ENCODE measurements around the gene SIX3. TPM values are rescaled to one million over a fixed set of nuclear protein-coding genes. Genes with fewer than 3 reads are reported as not detected.

SIX3 gene
- total and polyA plus RNA-seq, 2 of the 4 experiments (the other 2 are of a cell fraction), result not detected

GRCh38 chr2:44935729-44936098, 5.8 kb upstream of the SIX3 start:
- Histone ChIP-seq H2AFZ (replicated peaks; ENCODE audit: low read length, poor library complexity) (no peak overlapping the region), H3K36me3 (ENCODE audit: control insufficient read depth, insufficient read depth, low read length) (no peaks in the 10 kb centered on the region), H3K4me2 (ENCODE audit: low read depth, low read length) (no peak overlapping the region), H2AK9ac (replicated peaks; ENCODE audit: low read depth, low read length, poor library complexity) (no peak overlapping the region), H3K27me3 (ENCODE audit: control insufficient read depth, insufficient read depth, low read length) (peaks cover 97% of the 10 kb centered on the region), H2AK5ac (ENCODE audit: low read depth, low read length) (no peak overlapping the region), H4K20me1 (ENCODE audit: insufficient read depth, low read length) (no peaks in the 10 kb centered on the region), H3K9ac (ENCODE audit: low read depth, low read length) (no peak overlapping the region), H4K5ac (ENCODE audit: low read depth, low read length) (no peak overlapping the region), H4K91ac (ENCODE audit: insufficient read depth, low read depth, low read length) (no peak overlapping the region), H3K4me1 (ENCODE audit: control insufficient read depth, insufficient read depth, low read length) (no peaks in the 10 kb centered on the region; the same call in 1 of the 2 replicates), H2BK120ac (ENCODE audit: low read depth, low read length) (no peak overlapping the region), H3K79me1 (ENCODE audit: low read depth in 1 of 2, low read length in 2 of 2) (no peaks in the 10 kb centered on the region), H2BK5ac (ENCODE audit: low read depth, low read length, poor library complexity, severe bottlenecking) (no peak overlapping the region), H3K14ac (replicated peaks; ENCODE audit: low read depth, low read length) (no peak overlapping the region), H3K4me3 (ENCODE audit: insufficient read depth, low read depth, low read length) (no peak overlapping the region), H3K56ac (ENCODE audit: extremely low read depth, insufficient read depth, low read length) (no peak overlapping the region), H3K9me3 (ENCODE audit: control insufficient read depth, insufficient read depth, low read length) (no peaks in the 10 kb centered on the region; the same call in 1 of the 2 replicates), H3K27ac (ENCODE audit: insufficient read depth, low read length) (no peak overlapping the region), H3K4ac (ENCODE audit: low read depth, low read length) (no peak overlapping the region), H3K23ac (ENCODE audit: low read depth, low read length) (no peak overlapping the region), H3K18ac (ENCODE audit: low read depth, low read length) (no peak overlapping the region), H3K9me1 (ENCODE audit: insufficient read depth, low read length) (no peaks in the 10 kb centered on the region), H2BK15ac (ENCODE audit: low read depth, low read length) (no peak overlapping the region), H4K8ac (ENCODE audit: low read depth in 2 of 2, low read length in 2 of 2) (no peak overlapping the region), H2BK20ac (ENCODE audit: low read depth, low read length) (no peak overlapping the region)
- no peak for ATAC-seq (ENCODE audit: low read depth)
- DNase-seq, result no peak
- POLR2A ChIA-PET (ENCODE audit: unreplicated experiment), result interaction anchor here (0.5 kb wide), 1 partner anchor 9 kb away, joined by 9 read pairs; no protein-coding TSS in a partner anchor
- TF ChIP-seq USF2 (IDR thresholded peaks at IDR 0.05; ENCODE audit: low read depth, low read length) (no peak), MAZ (IDR thresholded peaks at IDR 0.05; ENCODE audit: borderline replicate concordance, low read depth, low read length) (no peak), CTCF (conservative IDR thresholded peaks at IDR 0.05; ENCODE audit: low read depth, low read length) (no peak), NFE2L2 (IDR thresholded peaks at IDR 0.05; ENCODE audit: low read depth, low read length) (no peak), RCOR1 (IDR thresholded peaks at IDR 0.05; ENCODE audit: insufficient replicate concordance, low read length) (no peak), SMC3 (IDR thresholded peaks at IDR 0.05; ENCODE audit: low read depth, low read length) (no peak), BHLHE40 (IDR thresholded peaks at IDR 0.05; ENCODE audit: low read depth, low read length) (no peak), MXI1 (IDR thresholded peaks at IDR 0.05; ENCODE audit: borderline replicate concordance, low read depth, low read length) (no peak), ELK1 (IDR thresholded peaks at IDR 0.05; ENCODE audit: borderline replicate concordance, low read depth, low read length) (no peak), CEBPB (IDR thresholded peaks at IDR 0.05; ENCODE audit: low read depth, low read length) (no peak), FOS (IDR thresholded peaks at IDR 0.05; ENCODE audit: low read depth, low read length) (no peak)
- dilution Hi-C loops (cut with HindIII; ENCODE audit: low sequenced_read_pairs, unreplicated experiment) (no loop called here), in situ Hi-C loops (cut with MboI; ENCODE audit: low sequenced_read_pairs) (no loop called here), intact Hi-C loops (cut with micrococcal nuclease) (no loop called here)
- no TSS peak for BruUV-seq (replicated peaks)
- 0% methylated on average over 6 of the region's 27 CpGs; no CpG with 5 or more reads in 1 of the 2 experiments for WGBS, 2 experiments (ENCODE audit: extremely low coverage in 2 of 2, insufficient read length in 1 of 2)
- CTCF ChIA-PET, result no interaction called here
